ENCODE data around the gene GLIPR2. TPM values are rescaled to one million over a fixed set of nuclear protein-coding genes. Genes with fewer than 3 reads are reported as not detected.

Gene GLIPR2
- total and polyA plus RNA-seq, 2 experiments from 2014 or later, result 5.1 to 5.7 TPM

DNA sequence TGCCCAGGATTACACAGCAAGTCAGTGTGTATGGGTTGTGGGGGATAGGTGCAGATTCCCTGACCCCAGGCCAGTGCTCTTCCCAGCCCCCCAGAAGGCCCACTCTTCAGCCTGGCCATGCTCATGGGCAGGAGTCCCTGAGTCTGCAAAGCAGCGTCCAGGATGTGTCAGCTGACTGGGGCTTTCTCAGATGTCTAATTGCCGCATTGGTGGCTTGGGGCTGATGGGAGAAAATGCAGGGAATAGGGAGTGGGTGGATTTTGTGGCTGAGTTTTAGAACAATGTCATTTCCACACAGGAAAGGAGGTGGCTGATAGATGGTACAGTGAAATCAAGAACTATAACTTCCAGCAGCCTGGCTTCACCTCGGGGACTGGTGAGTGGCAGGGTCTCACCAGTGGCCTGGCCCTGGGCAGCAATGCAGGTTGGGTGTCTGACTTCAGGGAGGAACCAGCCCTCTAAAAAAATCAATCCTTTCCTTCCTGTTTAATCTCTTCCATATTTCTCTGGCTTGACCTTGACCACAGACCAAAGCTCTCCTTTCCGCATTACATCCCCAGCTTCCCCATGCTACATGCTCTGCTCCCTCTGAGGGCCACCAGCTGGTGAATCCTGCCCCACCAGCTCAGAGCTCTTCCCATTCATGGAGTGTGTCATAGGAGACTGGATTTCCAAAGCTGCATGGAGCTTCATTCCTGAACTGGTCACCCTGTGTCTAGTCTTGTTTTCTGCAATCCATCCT lies 14.2 kb downstream of the GLIPR2 start:
- no peaks in the 10 kb centered on the region for H3K9me2 ChIP-seq (ENCODE audit: insufficient read depth)
- no peak overlapping the region for H3K27ac ChIP-seq (ENCODE audit: low read depth)
- no peaks in the 10 kb centered on the region for H4K20me1 ChIP-seq (replicated peaks; ENCODE audit: insufficient read depth)
- H3K36me3 ChIP-seq (ENCODE audit: insufficient read depth), result no peaks in the 10 kb centered on the region
- H3K27me3 Mint-ChIP-seq (ENCODE audit: insufficient read depth, low read depth, poor library complexity), result peaks cover 10% of the 10 kb centered on the region
- no peak overlapping the region for H3K4me3 ChIP-seq
- no peak overlapping the region for H3K4me2 ChIP-seq
- H3K27me3 ChIP-seq (ENCODE audit: insufficient read depth), result no peaks in the 10 kb centered on the region
- no peaks in the 10 kb centered on the region for H3K4me1 ChIP-seq (ENCODE audit: insufficient read depth)
- TF ChIP-seq STAT1 (IDR thresholded peaks at IDR 0.05; ENCODE audit: unreplicated experiment) (no peak), JUNB (IDR thresholded peaks at IDR 0.05; ENCODE audit: unreplicated experiment) (no peak), POLR2AphosphoS5 (IDR thresholded peaks at IDR 0.05; ENCODE audit: low read depth) (no peak), EZH2phosphoT487 (IDR thresholded peaks at IDR 0.05; ENCODE audit: unreplicated experiment) (no peak), EZH2 (IDR thresholded peaks at IDR 0.05; ENCODE audit: low read depth, unreplicated experiment) (no peak), ZNF331 (CRISPR knock-in tag; IDR thresholded peaks at IDR 0.05; ENCODE audit: low read depth) (no peak), NANOG (IDR thresholded peaks at IDR 0.05; ENCODE audit: borderline replicate concordance) (no peak), ZNF114 (CRISPR knock-in tag; IDR thresholded peaks at IDR 0.05) (no peak), ZNF462 (CRISPR knock-in tag; IDR thresholded peaks at IDR 0.05) (no peak), CREB1 (CRISPR knock-in tag; IDR thresholded peaks at IDR 0.05; ENCODE audit: low read depth) (no peak)
- TF ChIP-seq, protein P1, sequence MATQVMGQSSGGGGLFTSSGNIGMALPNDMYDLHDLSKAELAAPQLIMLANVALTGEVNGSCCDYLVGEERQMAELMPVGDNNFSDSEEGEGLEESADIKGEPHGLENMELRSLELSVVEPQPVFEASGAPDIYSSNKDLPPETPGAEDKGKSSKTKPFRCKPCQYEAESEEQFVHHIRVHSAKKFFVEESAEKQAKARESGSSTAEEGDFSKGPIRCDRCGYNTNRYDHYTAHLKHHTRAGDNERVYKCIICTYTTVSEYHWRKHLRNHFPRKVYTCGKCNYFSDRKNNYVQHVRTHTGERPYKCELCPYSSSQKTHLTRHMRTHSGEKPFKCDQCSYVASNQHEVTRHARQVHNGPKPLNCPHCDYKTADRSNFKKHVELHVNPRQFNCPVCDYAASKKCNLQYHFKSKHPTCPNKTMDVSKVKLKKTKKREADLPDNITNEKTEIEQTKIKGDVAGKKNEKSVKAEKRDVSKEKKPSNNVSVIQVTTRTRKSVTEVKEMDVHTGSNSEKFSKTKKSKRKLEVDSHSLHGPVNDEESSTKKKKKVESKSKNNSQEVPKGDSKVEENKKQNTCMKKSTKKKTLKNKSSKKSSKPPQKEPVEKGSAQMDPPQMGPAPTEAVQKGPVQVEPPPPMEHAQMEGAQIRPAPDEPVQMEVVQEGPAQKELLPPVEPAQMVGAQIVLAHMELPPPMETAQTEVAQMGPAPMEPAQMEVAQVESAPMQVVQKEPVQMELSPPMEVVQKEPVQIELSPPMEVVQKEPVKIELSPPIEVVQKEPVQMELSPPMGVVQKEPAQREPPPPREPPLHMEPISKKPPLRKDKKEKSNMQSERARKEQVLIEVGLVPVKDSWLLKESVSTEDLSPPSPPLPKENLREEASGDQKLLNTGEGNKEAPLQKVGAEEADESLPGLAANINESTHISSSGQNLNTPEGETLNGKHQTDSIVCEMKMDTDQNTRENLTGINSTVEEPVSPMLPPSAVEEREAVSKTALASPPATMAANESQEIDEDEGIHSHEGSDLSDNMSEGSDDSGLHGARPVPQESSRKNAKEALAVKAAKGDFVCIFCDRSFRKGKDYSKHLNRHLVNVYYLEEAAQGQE (IDR thresholded peaks at IDR 0.05; ENCODE audit: unreplicated experiment), result no peak
- TF ChIP-seq, protein P2, sequence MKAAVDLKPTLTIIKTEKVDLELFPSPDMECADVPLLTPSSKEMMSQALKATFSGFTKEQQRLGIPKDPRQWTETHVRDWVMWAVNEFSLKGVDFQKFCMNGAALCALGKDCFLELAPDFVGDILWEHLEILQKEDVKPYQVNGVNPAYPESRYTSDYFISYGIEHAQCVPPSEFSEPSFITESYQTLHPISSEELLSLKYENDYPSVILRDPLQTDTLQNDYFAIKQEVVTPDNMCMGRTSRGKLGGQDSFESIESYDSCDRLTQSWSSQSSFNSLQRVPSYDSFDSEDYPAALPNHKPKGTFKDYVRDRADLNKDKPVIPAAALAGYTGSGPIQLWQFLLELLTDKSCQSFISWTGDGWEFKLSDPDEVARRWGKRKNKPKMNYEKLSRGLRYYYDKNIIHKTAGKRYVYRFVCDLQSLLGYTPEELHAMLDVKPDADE (IDR thresholded peaks at IDR 0.05), result no peak
- TF ChIP-seq, protein P3, sequence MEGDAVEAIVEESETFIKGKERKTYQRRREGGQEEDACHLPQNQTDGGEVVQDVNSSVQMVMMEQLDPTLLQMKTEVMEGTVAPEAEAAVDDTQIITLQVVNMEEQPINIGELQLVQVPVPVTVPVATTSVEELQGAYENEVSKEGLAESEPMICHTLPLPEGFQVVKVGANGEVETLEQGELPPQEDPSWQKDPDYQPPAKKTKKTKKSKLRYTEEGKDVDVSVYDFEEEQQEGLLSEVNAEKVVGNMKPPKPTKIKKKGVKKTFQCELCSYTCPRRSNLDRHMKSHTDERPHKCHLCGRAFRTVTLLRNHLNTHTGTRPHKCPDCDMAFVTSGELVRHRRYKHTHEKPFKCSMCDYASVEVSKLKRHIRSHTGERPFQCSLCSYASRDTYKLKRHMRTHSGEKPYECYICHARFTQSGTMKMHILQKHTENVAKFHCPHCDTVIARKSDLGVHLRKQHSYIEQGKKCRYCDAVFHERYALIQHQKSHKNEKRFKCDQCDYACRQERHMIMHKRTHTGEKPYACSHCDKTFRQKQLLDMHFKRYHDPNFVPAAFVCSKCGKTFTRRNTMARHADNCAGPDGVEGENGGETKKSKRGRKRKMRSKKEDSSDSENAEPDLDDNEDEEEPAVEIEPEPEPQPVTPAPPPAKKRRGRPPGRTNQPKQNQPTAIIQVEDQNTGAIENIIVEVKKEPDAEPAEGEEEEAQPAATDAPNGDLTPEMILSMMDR (conservative IDR thresholded peaks at IDR 0.05; ENCODE audit: low read depth in 2 of 2), result no peak
- peaks cover 6% of the 10 kb centered on the region for H3K4me1 Mint-ChIP-seq
- ATAC-seq (no peak), DNase-seq (ENCODE audit: low spot score) (no peak)
- peaks cover 12% of the 10 kb centered on the region for H3K36me3 Mint-ChIP-seq (ENCODE audit: low read depth)
- H3F3A ChIP-seq (replicated peaks; ENCODE audit: low read depth), result no peaks in the 10 kb centered on the region
- H3K27ac Mint-ChIP-seq, result no peak overlapping the region
- H3K79me2 ChIP-seq (replicated peaks; ENCODE audit: insufficient read depth), result no peaks in the 10 kb centered on the region
- peaks cover 19% of the 10 kb centered on the region for H3K9me3 Mint-ChIP-seq
- no peak overlapping the region for H3K4me3 Mint-ChIP-seq
- no peak overlapping the region for H2AFZ ChIP-seq

Data from GM23338 (cell line).